HepG2 (cell line): Measurements from ENCODE around the gene GBP2. TPM values are rescaled to one million over a fixed set of nuclear protein-coding genes. Genes with fewer than 3 reads are reported as not detected.

ENCODE experiments used
- ATAC-seq: fragments of 200-7000 bp; cut with Tn5 transposase; 3 replicates; pipeline ENCODE4 v1.9.1; 2020; ENCODE audit warnings: mild to moderate bottlenecking, moderate library complexity
- BruUV-seq: library from RNA; stranded (reverse); fragments of 400-500 nt; replicated peaks from 2 replicates; lab custom pipeline; 2021; lab: Mats Ljungman, UMichigan
- CTCF ChIA-PET: fragments of 300-600 bp; formaldehyde crosslinking; extraction: SDS; loops from one replicate; lab custom pipeline; 2021; ENCODE audit warnings: low total read pairs, inconsistent platforms, low intra/inter-chr PET ratio; lab: Yijun Ruan, JAX
- POLR2A ChIA-PET: fragments of 350-600 bp; sonication (Branson Sonifier 250); formaldehyde crosslinking; loops from one replicate; lab custom pipeline; 2020; ENCODE audit warnings: antibody characterized with exemption, inconsistent platforms; lab: Yijun Ruan, JAX
- DNase-seq: peaks from one replicate; pipeline ENCODE4 v3.0.0-alpha.2; 2015; ENCODE audit warnings: low spot score
- FAIRE-seq: peaks from 3 replicates; lab custom pipeline; 2011; peaks lifted over from hg19 to GRCh38; lab: Jason Lieb, UNC
- H2AFZ ChIP-seq: one replicate; pipeline ENCODE4 v1.6.1; 2011; ENCODE audit warnings: low read length, inconsistent platforms
- H3K27ac ChIP-seq: fragments of 300-600 bp; 3 replicates; pipeline ENCODE4 v1.8.0; 2011; ENCODE audit warnings: mixed run types, mild to moderate bottlenecking, mixed read lengths, low read length, inconsistent platforms; ENCODE audit not compliant: insufficient read depth; ENCODE audit errors: extremely low read length
- H3K27me3 ChIP-seq, 2 experiments: fragments of 200-600 bp in 1 of 2; 2 replicates in 1 of 2; 3 replicates in 1 of 2; pipeline versions ENCODE4 v1.6.0 to v1.8.0; 2011; ENCODE audit warnings: low read length in 2 of 2, mild to moderate bottlenecking in 2 of 2, moderate library complexity in 2 of 2, inconsistent platforms in 1 of 2; ENCODE audit not compliant: insufficient read depth in 2 of 2, control insufficient read depth in 1 of 2
- H3K36me3 ChIP-seq, 2 experiments: fragments of 200-600 bp in 1 of 2; replicated peaks in 1 of 2; 2 replicates in 1 of 2; 3 replicates in 1 of 2; pipeline versions ENCODE4 v1.5.1 to v1.8.0; 2011; ENCODE audit warnings: low read length in 2 of 2, inconsistent platforms in 1 of 2; ENCODE audit not compliant: insufficient read depth in 2 of 2, control insufficient read depth in 1 of 2
- H3K4me1 ChIP-seq: 2 replicates; pipeline ENCODE4 v1.5.1; 2012; ENCODE audit warnings: low read length, inconsistent platforms; ENCODE audit not compliant: insufficient read depth
- H3K4me2 ChIP-seq: 2 replicates; pipeline ENCODE4 v1.6.0; 2011; ENCODE audit warnings: low read depth, low read length, inconsistent platforms
- H3K4me3 ChIP-seq, 3 experiments: fragments of 200-600 bp in 1 of 3; sonication (generic), shearing (Covaris generic) in 1 of 3; replicated peaks in 1 of 3; 2 replicates each; pipeline ENCODE4 v1.5.1; 2011 to 2016; ENCODE audit warnings: low read length in 3 of 3, inconsistent platforms in 2 of 3, low read depth in 2 of 3, mild to moderate bottlenecking in 2 of 3, control low read depth in 1 of 3, mixed read lengths in 1 of 3; ENCODE audit not compliant: insufficient read depth in 1 of 3
- H3K79me2 ChIP-seq: one replicate; pipeline ENCODE4 v1.6.1; 2011; ENCODE audit warnings: low read length, inconsistent platforms; ENCODE audit not compliant: insufficient read depth
- H3K9ac ChIP-seq: 2 replicates; pipeline ENCODE4 v1.6.0; 2011; ENCODE audit warnings: mild to moderate bottlenecking, low read depth, low read length, inconsistent platforms; ENCODE audit not compliant: insufficient read depth
- H3K9me3 ChIP-seq: 2 replicates; pipeline ENCODE4 v1.5.1; 2012; ENCODE audit warnings: mild to moderate bottlenecking, low read length
- H4K20me1 ChIP-seq: 2 replicates; pipeline ENCODE4 v1.6.0; 2011; ENCODE audit warnings: inconsistent platforms, mild to moderate bottlenecking, low read length, moderate library complexity; ENCODE audit not compliant: insufficient read depth
- KMT2A ChIP-seq: sonication (generic); formaldehyde crosslinking; IDR thresholded peaks from 2 replicates; pipeline ENCODE4 v1.4.0; 2020; ENCODE audit warnings: missing genetic modification reagents
- TCF7L2 ChIP-seq: IDR thresholded peaks from 2 replicates; pipeline ENCODE4 v1.6.1; 2011; ENCODE audit warnings: mild to moderate bottlenecking, low read depth, low read length, moderate library complexity
- ZNF260 ChIP-seq: sonication (generic); formaldehyde crosslinking; IDR thresholded peaks from 2 replicates; pipeline ENCODE4 v1.4.0; 2020; ENCODE audit warnings: missing genetic modification reagents, low read depth, mild to moderate bottlenecking, borderline replicate concordance
- ZNF878 ChIP-seq: sonication (generic); formaldehyde crosslinking; IDR thresholded peaks from 2 replicates; pipeline ENCODE4 v1.8.1; 2023; ENCODE audit warnings: mild to moderate bottlenecking, missing genetic modification reagents, moderate library complexity
- WGBS: methylation state at CpG from one replicate; pipeline ENCODE4 v1.1.6; 2017; ENCODE audit warnings: low lambda C conversion rate; 5-methylcytosine and 5-hydroxymethylcytosine counted together
- in situ Hi-C: cut with HindIII; loops from 2 replicates; pipeline ENCODE4 v1.10.0; 2017; ENCODE audit warnings: low pct_unique_long_range_greater_than_20kb; ENCODE audit not compliant: extremely low pct_ligation_motif_present
- intact Hi-C: fragments of 100-400 bp; cut with micrococcal nuclease; formaldehyde crosslinking; loops from one replicate; pipeline ENCODE4 v1.10.0; 2022; ENCODE audit not compliant: unreplicated experiment
- polyA plus RNA-seq, 8 experiments: library from polyadenylated mRNA; depleted of rRNA in 3 of 8; stranded (reverse) in 7 of 8; unstranded in 1 of 8; fragments of >200 nt; fragmentation: Illumina TruSeq in 4 of 8; extraction: Trizol in 4 of 8; gene quantifications; 2 replicates each; pipeline versions ENCODE4 v1.2.1 to v1.2.3, GENCODE V29; 2011 to 2016; ENCODE audit warnings: low read depth in 4 of 8, missing spikeins in 1 of 8, mixed read lengths in 1 of 8; ENCODE audit not compliant: insufficient read depth in 1 of 8
- total RNA-seq, 5 experiments: library from RNA; depleted of rRNA; stranded (reverse); fragments of >200 nt; fragmentation: Illumina TruSeq; extraction: Trizol; gene quantifications; 2 replicates each; pipeline ENCODE4 v1.2.3, GENCODE V29; 2016; ENCODE audit warnings: low read depth in 1 of 5
- TF ChIP-seq, protein P1 (sequence below): sonication (generic); formaldehyde crosslinking; IDR thresholded peaks from 2 replicates; pipeline ENCODE4 v1.4.0; 2020; ENCODE audit warnings: missing genetic modification reagents, borderline replicate concordance
- TF ChIP-seq, protein P2 (sequence below): sonication (generic); formaldehyde crosslinking; IDR thresholded peaks from 2 replicates; pipeline ENCODE4 v1.4.0; 2020; ENCODE audit warnings: missing genetic modification reagents, borderline replicate concordance

GBP2 gene
- total and polyA plus RNA-seq, 2 of the 13 experiments (the other 11 are each of a cell fraction or from before 2014, with no cell fraction given) = 5.1 to 6.2 TPM

DNA sequence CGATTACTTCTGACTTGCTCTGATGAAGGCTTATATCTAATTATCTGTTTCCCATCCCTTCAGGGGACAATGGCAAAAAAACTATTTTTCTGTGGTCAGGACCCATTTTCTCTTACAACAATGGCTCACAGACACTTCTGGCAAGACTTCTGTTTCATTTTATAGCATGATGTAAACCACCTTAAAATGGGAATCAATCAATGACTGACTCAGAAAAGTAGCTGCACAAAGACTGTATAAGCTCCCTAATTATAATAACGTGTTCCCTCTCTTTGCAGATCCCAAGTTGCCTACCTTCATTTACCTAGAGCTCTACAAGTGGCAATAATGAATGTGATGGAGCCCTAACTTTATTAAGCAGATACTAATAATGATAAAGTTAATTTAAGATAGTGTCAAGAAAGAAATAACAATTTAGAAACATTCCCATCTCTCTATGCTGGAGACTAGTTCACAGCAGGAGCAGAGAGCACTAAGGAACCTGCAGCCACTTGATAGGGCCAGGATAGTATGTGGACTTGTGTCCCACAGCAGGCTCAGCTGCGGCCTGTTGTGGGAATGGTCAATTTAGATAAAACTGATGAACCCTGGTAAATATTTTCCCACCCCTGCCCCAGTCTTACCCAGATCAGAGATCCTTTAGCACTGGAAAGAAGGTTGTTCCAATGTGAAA lies 538 bp downstream of the GBP2 start (continued):
- TF ChIP-seq KMT2A (0 out of 2 replicates have a peak, but pooled peaks have one; percentile 25), TCF7L2 (no peak), ZNF878 (0 out of 2 replicates have a peak, but pooled peaks have one; percentile 23)

DNA sequence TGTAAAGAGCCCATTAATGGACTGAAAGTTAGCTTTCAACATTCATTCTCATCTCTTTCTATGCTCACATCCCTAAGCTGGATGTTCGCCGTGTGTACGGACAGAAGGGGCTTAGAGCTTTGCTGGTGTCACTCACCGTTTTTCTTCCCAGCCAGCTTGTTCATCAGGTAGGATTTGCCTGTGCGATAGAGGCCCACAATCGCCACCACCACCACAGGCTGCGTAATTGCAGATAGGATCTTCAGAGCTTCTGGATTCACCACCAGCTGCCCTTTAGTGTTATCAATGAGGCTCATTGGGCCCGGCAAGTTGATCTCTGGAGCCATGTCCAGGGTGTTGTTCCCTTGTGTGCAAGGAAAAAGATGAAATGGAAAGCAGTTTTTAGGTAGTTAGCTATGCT lies 4.3 kb downstream of the GBP2 start:
- WGBS = 89% methylated on average over 8 of the region's 8 CpGs
- H3K4me2 ChIP-seq = no peak overlapping the region
- H3K27ac ChIP-seq = no peak overlapping the region
- no peak for FAIRE-seq
- H3K27me3 ChIP-seq = no peaks in the 10 kb centered on the region
- in situ Hi-C loops (no loop called here), intact Hi-C loops (no loop called here)
- DNase-seq = no peak
- no peak overlapping the region for H3K9ac ChIP-seq
- H3K9me3 ChIP-seq = no peaks in the 10 kb centered on the region
- TF ChIP-seq ZNF260 (CRISPR knock-in tag) = no peak
- TF ChIP-seq, protein P1, sequence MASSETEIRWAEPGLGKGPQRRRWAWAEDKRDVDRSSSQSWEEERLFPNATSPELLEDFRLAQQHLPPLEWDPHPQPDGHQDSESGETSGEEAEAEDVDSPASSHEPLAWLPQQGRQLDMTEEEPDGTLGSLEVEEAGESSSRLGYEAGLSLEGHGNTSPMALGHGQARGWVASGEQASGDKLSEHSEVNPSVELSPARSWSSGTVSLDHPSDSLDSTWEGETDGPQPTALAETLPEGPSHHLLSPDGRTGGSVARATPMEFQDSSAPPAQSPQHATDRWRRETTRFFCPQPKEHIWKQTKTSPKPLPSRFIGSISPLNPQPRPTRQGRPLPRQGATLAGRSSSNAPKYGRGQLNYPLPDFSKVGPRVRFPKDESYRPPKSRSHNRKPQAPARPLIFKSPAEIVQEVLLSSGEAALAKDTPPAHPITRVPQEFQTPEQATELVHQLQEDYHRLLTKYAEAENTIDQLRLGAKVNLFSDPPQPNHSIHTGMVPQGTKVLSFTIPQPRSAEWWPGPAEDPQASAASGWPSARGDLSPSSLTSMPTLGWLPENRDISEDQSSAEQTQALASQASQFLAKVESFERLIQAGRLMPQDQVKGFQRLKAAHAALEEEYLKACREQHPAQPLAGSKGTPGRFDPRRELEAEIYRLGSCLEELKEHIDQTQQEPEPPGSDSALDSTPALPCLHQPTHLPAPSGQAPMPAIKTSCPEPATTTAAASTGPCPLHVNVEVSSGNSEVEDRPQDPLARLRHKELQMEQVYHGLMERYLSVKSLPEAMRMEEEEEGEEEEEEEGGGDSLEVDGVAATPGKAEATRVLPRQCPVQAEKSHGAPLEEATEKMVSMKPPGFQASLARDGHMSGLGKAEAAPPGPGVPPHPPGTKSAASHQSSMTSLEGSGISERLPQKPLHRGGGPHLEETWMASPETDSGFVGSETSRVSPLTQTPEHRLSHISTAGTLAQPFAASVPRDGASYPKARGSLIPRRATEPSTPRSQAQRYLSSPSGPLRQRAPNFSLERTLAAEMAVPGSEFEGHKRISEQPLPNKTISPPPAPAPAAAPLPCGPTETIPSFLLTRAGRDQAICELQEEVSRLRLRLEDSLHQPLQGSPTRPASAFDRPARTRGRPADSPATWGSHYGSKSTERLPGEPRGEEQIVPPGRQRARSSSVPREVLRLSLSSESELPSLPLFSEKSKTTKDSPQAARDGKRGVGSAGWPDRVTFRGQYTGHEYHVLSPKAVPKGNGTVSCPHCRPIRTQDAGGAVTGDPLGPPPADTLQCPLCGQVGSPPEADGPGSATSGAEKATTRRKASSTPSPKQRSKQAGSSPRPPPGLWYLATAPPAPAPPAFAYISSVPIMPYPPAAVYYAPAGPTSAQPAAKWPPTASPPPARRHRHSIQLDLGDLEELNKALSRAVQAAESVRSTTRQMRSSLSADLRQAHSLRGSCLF (CRISPR knock-in tag) = no peak
- TF ChIP-seq, protein P2, sequence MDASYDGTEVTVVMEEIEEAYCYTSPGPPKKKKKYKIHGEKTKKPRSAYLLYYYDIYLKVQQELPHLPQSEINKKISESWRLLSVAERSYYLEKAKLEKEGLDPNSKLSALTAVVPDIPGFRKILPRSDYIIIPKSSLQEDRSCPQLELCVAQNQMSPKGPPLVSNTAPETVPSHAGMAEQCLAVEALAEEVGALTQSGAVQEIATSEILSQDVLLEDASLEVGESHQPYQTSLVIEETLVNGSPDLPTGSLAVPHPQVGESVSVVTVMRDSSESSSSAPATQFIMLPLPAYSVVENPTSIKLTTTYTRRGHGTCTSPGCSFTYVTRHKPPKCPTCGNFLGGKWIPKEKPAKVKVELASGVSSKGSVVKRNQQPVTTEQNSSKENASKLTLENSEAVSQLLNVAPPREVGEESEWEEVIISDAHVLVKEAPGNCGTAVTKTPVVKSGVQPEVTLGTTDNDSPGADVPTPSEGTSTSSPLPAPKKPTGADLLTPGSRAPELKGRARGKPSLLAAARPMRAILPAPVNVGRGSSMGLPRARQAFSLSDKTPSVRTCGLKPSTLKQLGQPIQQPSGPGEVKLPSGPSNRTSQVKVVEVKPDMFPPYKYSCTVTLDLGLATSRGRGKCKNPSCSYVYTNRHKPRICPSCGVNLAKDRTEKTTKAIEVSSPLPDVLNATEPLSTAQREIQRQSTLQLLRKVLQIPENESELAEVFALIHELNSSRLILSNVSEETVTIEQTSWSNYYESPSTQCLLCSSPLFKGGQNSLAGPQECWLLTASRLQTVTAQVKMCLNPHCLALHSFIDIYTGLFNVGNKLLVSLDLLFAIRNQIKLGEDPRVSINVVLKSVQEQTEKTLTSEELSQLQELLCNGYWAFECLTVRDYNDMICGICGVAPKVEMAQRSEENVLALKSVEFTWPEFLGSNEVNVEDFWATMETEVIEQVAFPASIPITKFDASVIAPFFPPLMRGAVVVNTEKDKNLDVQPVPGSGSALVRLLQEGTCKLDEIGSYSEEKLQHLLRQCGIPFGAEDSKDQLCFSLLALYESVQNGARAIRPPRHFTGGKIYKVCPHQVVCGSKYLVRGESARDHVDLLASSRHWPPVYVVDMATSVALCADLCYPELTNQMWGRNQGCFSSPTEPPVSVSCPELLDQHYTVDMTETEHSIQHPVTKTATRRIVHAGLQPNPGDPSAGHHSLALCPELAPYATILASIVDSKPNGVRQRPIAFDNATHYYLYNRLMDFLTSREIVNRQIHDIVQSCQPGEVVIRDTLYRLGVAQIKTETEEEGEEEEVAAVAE = no peak
- H3K79me2 ChIP-seq = no peaks in the 10 kb centered on the region
- H2AFZ ChIP-seq = no peak overlapping the region
- ATAC-seq = no peak
- CTCF ChIA-PET = no interaction called here
- POLR2A ChIA-PET = no interaction called here
- BruUV-seq = no TSS peak
- H3K36me3 ChIP-seq = no peaks in the 10 kb centered on the region
- H3K4me1 ChIP-seq = peaks cover 16% of the 10 kb centered on the region
- no peaks in the 10 kb centered on the region for H4K20me1 ChIP-seq
- no peak overlapping the region for H3K4me3 ChIP-seq
